Activated gamma-delta T cell treated with anti-CD3 and anti-CD28 coated beads, Interleukin-2, amount 50 U/mL, for 16 hours (primary cell): ENCODE measurements around the gene BCAS1.

ENCODE experiments used
- DNase-seq: peaks from one replicate; pipeline ENCODE4 v3.0.0-alpha.2; 2020; ENCODE audit warnings: low read depth

BCAS1 gene

GRCh38 chr20:54047720-54048119 lies 22.7 kb downstream of the BCAS1 start:
- DNase-seq, result no peak

- no peak for DNase-seq
These were observed 23.3 kb downstream of the BCAS1 start for GRCh38 chr20:54047048-54047447.

GRCh38 chr20:54044156-54044555 lies 26.2 kb downstream of the BCAS1 start:
- no peak for DNase-seq

- no peak for DNase-seq
These were observed 27.1 kb downstream of the BCAS1 start for GRCh38 chr20:54043076-54043967.

GRCh38 chr20:54042021-54042420 lies 28.4 kb downstream of the BCAS1 start:
- DNase-seq, result no peak

GRCh38 chr20:54041336-54041735 lies 29.1 kb downstream of the BCAS1 start:
- no peak for DNase-seq

GRCh38 chr20:54040531-54040930 lies 29.9 kb downstream of the BCAS1 start:
- DNase-seq, result no peak

- no peak for DNase-seq
These were observed 31.4 kb downstream of the BCAS1 start for GRCh38 chr20:54038961-54039360.

GRCh38 chr20:54037525-54037924 lies 32.9 kb downstream of the BCAS1 start:
- no peak for DNase-seq

- no peak for DNase-seq
These were observed 40.8 kb downstream of the BCAS1 start for GRCh38 chr20:54029643-54030042.

GRCh38 chr20:54029176-54029575 lies 41.2 kb downstream of the BCAS1 start:
- no peak for DNase-seq

- DNase-seq, result no peak
These were observed 42.0 kb downstream of the BCAS1 start for GRCh38 chr20:54028276-54029011.

- DNase-seq, result no peak
These were observed 42.7 kb downstream of the BCAS1 start for GRCh38 chr20:54027704-54028103.

- DNase-seq, result no peak
These were observed 43.9 kb downstream of the BCAS1 start for GRCh38 chr20:54026295-54027064.

GRCh38 chr20:54025251-54025771 lies 45.1 kb downstream of the BCAS1 start:
- DNase-seq, result no peak

GRCh38 chr20:54023406-54023805 lies 47.0 kb downstream of the BCAS1 start:
- no peak for DNase-seq

GRCh38 chr20:54021446-54022235 lies 48.8 kb downstream of the BCAS1 start:
- DNase-seq, result no peak

- no peak for DNase-seq
These were observed 49.5 kb downstream of the BCAS1 start for GRCh38 chr20:54020868-54021267.

GRCh38 chr20:54020348-54020747 lies 50.0 kb downstream of the BCAS1 start:
- no peak for DNase-seq

GRCh38 chr20:54019585-54019984 lies 50.8 kb downstream of the BCAS1 start:
- DNase-seq, result no peak

- DNase-seq, result no peak
These were observed 51.3 kb downstream of the BCAS1 start for GRCh38 chr20:54019127-54019526.
